WTC11 (cell line): ENCODE results near the gene NEMP1.

Experiments used
- EMX1 ChIP-seq: fragments of 250-450 bp; sonication (Bioruptor Pico); IDR thresholded peaks from 2 replicates; pipeline ENCODE4 v1.8.0; 2021; ENCODE audit warnings: mild to moderate bottlenecking
- IRF2 ChIP-seq: sonication (generic); formaldehyde crosslinking; IDR thresholded peaks from 2 replicates; pipeline ENCODE4 v1.8.0; 2022; ENCODE audit warnings: low read depth, missing genetic modification reagents, borderline replicate concordance
- NR3C1 ChIP-seq: sonication (generic); formaldehyde crosslinking; conservative IDR thresholded peaks from 2 replicates; pipeline ENCODE4 v1.8.1; 2023; ENCODE audit warnings: low read depth, mild to moderate bottlenecking, missing genetic modification reagents
- SMAD3 ChIP-seq: sonication (generic); formaldehyde crosslinking; IDR thresholded peaks from 2 replicates; pipeline ENCODE4 v1.8.0; 2022; ENCODE audit warnings: missing genetic modification reagents, mild to moderate bottlenecking, borderline replicate concordance
- TF ChIP-seq, protein P1 (sequence below): fragments of 200-600 bp; IDR thresholded peaks from 2 replicates; pipeline ENCODE4 v1.8.0; 2022; ENCODE audit warnings: antibody characterized with exemption
- TF ChIP-seq, protein P2 (sequence below): sonication (generic); formaldehyde crosslinking; IDR thresholded peaks from 2 replicates; pipeline ENCODE4 v1.8.0; 2022; ENCODE audit warnings: missing genetic modification reagents
- TF ChIP-seq, protein P3 (sequence below): sonication (generic); formaldehyde crosslinking; IDR thresholded peaks from 2 replicates; pipeline ENCODE4 v1.8.0; 2022; ENCODE audit warnings: mild to moderate bottlenecking, missing genetic modification reagents

DNA sequence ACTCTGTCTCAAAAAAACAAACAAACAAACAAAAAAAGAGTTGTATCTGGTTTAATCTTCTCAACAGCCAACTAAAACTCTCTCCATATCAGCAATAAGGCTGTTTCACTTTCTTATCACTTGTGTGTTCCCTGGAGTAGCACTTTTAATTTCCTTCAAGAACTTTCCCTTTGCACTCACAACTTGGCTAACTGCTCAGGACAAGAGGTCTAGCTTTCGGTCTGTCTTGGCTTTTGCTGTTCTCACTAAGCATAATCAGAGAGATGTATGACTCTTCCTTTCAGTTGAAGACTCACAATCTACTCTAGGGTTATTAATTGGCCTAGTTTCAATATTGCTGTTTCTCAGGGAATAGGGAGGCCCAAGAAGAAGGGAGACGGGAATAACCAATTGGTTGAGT, 12.3 kb downstream of the NEMP1 start:
- TF ChIP-seq, protein P1, sequence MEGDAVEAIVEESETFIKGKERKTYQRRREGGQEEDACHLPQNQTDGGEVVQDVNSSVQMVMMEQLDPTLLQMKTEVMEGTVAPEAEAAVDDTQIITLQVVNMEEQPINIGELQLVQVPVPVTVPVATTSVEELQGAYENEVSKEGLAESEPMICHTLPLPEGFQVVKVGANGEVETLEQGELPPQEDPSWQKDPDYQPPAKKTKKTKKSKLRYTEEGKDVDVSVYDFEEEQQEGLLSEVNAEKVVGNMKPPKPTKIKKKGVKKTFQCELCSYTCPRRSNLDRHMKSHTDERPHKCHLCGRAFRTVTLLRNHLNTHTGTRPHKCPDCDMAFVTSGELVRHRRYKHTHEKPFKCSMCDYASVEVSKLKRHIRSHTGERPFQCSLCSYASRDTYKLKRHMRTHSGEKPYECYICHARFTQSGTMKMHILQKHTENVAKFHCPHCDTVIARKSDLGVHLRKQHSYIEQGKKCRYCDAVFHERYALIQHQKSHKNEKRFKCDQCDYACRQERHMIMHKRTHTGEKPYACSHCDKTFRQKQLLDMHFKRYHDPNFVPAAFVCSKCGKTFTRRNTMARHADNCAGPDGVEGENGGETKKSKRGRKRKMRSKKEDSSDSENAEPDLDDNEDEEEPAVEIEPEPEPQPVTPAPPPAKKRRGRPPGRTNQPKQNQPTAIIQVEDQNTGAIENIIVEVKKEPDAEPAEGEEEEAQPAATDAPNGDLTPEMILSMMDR, result no peak
- TF ChIP-seq, protein P2, sequence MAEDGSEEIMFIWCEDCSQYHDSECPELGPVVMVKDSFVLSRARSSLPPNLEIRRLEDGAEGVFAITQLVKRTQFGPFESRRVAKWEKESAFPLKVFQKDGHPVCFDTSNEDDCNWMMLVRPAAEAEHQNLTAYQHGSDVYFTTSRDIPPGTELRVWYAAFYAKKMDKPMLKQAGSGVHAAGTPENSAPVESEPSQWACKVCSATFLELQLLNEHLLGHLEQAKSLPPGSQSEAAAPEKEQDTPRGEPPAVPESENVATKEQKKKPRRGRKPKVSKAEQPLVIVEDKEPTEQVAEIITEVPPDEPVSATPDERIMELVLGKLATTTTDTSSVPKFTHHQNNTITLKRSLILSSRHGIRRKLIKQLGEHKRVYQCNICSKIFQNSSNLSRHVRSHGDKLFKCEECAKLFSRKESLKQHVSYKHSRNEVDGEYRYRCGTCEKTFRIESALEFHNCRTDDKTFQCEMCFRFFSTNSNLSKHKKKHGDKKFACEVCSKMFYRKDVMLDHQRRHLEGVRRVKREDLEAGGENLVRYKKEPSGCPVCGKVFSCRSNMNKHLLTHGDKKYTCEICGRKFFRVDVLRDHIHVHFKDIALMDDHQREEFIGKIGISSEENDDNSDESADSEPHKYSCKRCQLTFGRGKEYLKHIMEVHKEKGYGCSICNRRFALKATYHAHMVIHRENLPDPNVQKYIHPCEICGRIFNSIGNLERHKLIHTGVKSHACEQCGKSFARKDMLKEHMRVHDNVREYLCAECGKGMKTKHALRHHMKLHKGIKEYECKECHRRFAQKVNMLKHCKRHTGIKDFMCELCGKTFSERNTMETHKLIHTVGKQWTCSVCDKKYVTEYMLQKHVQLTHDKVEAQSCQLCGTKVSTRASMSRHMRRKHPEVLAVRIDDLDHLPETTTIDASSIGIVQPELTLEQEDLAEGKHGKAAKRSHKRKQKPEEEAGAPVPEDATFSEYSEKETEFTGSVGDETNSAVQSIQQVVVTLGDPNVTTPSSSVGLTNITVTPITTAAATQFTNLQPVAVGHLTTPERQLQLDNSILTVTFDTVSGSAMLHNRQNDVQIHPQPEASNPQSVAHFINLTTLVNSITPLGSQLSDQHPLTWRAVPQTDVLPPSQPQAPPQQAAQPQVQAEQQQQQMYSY (CRISPR knock-in tag), result no peak
- no peak for TF ChIP-seq NR3C1 (CRISPR knock-in tag)
- no peak for TF ChIP-seq SMAD3 (CRISPR knock-in tag)
- TF ChIP-seq IRF2, result no peak
- TF ChIP-seq, protein P3, sequence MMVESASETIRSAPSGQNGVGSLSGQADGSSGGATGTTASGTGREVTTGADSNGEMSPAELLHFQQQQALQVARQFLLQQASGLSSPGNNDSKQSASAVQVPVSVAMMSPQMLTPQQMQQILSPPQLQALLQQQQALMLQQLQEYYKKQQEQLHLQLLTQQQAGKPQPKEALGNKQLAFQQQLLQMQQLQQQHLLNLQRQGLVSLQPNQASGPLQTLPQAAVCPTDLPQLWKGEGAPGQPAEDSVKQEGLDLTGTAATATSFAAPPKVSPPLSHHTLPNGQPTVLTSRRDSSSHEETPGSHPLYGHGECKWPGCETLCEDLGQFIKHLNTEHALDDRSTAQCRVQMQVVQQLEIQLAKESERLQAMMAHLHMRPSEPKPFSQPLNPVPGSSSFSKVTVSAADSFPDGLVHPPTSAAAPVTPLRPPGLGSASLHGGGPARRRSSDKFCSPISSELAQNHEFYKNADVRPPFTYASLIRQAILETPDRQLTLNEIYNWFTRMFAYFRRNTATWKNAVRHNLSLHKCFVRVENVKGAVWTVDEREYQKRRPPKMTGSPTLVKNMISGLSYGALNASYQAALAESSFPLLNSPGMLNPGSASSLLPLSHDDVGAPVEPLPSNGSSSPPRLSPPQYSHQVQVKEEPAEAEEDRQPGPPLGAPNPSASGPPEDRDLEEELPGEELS (CRISPR knock-in tag), result no peak
- no peak for TF ChIP-seq EMX1 (CRISPR knock-in tag)
